Measurements from ENCODE around the gene ITFG1. TPM values are rescaled to one million over a fixed set of nuclear protein-coding genes. Genes with fewer than 3 reads are reported as not detected.
"Not testable (repeated sequence)": the region's sequence is repeated elsewhere in the genome, so short reads cannot be mapped to it uniquely, and the experiment has no call there.

ITFG1 gene
- total RNA-seq, 1 experiment from 2014 or later = 65.5 TPM

GRCh38 chr16:47477679-47478078, 16.8 kb upstream of the ITFG1 start:
- peaks cover 2% of the 10 kb centered on the region for H3K9me3 Mint-ChIP-seq (ENCODE audit: low read depth, unreplicated experiment)
- H3K36me3 Mint-ChIP-seq (ENCODE audit: insufficient read depth, unreplicated experiment) = no peaks in the 10 kb centered on the region
- intact Hi-C loops (cut with micrococcal nuclease; ENCODE audit: unreplicated experiment) = no loop called here
- no peaks in the 10 kb centered on the region for H3K27me3 Mint-ChIP-seq (ENCODE audit: unreplicated experiment)
- no peaks in the 10 kb centered on the region for H3K4me1 Mint-ChIP-seq (ENCODE audit: low read depth, unreplicated experiment)
- DNase-seq = no peak
- no TSS peak for BruUV-seq (replicated peaks)
- H3K27ac Mint-ChIP-seq (ENCODE audit: unreplicated experiment) = no peak overlapping the region
- CTCF ChIA-PET = no interaction called here
- H3K4me3 Mint-ChIP-seq (ENCODE audit: low read depth, unreplicated experiment) = no peak overlapping the region
- TF ChIP-seq CTCF (IDR thresholded peaks at IDR 0.05; ENCODE audit: unreplicated experiment) = no peak

- BruUV-seq (replicated peaks) = no TSS peak
- H3K9me3 Mint-ChIP-seq (ENCODE audit: low read depth, unreplicated experiment) = peaks cover 2% of the 10 kb centered on the region
These were observed 15.9 kb upstream of the ITFG1 start for GRCh38 chr16:47476654-47477345.

GRCh38 chr16:47475786-47476185, 14.9 kb upstream of the ITFG1 start:
- Mint-ChIP-seq H3K27ac (ENCODE audit: unreplicated experiment) (no peak overlapping the region), H3K4me3 (ENCODE audit: low read depth, unreplicated experiment) (no peak overlapping the region), H3K9me3 (ENCODE audit: low read depth, unreplicated experiment) (no peaks in the 10 kb centered on the region), H3K27me3 (ENCODE audit: unreplicated experiment) (no peaks in the 10 kb centered on the region), H3K4me1 (ENCODE audit: low read depth, unreplicated experiment) (no peaks in the 10 kb centered on the region), H3K36me3 (ENCODE audit: insufficient read depth, unreplicated experiment) (peaks cover 3% of the 10 kb centered on the region)
- no TSS peak for BruUV-seq (replicated peaks)
- CTCF ChIA-PET = interaction anchor here (0.6 to 1.6 kb wide), 2 partner anchors 14 to 691 kb away, joined by 3 to 4 read pairs; partner anchors contain the start of gene PHKB
- TF ChIP-seq CTCF (IDR thresholded peaks at IDR 0.05; ENCODE audit: unreplicated experiment) = no peak
- DNase-seq = no peak
- intact Hi-C loops (cut with micrococcal nuclease; ENCODE audit: unreplicated experiment) = no loop called here

More at GRCh38 chr16:47476654-47477345, 15.9 kb upstream of the ITFG1 start:
- H3K27ac Mint-ChIP-seq (ENCODE audit: unreplicated experiment) = no peak overlapping the region
- H3K4me1 Mint-ChIP-seq (ENCODE audit: low read depth, unreplicated experiment) = no peaks in the 10 kb centered on the region
- DNase-seq = no peak
- no peak overlapping the region for H3K4me3 Mint-ChIP-seq (ENCODE audit: low read depth, unreplicated experiment)
- H3K27me3 Mint-ChIP-seq (ENCODE audit: unreplicated experiment) = no peaks in the 10 kb centered on the region
- no peak for TF ChIP-seq CTCF (IDR thresholded peaks at IDR 0.05; ENCODE audit: unreplicated experiment)
- intact Hi-C loops (cut with micrococcal nuclease; ENCODE audit: unreplicated experiment) = no loop called here
- CTCF ChIA-PET = no interaction called here
- no peaks in the 10 kb centered on the region for H3K36me3 Mint-ChIP-seq (ENCODE audit: insufficient read depth, unreplicated experiment)

GRCh38 chr16:47473792-47474191, 12.9 kb upstream of the ITFG1 start:
- H3K9me3 Mint-ChIP-seq (ENCODE audit: low read depth, unreplicated experiment) = no peaks in the 10 kb centered on the region
- CTCF ChIA-PET = interaction anchor here (0.5 kb wide), 1 partner anchor 18 kb away, joined by 3 read pairs; no protein-coding TSS in a partner anchor
- intact Hi-C loops (cut with micrococcal nuclease; ENCODE audit: unreplicated experiment) = no loop called here
- H3K4me1 Mint-ChIP-seq (ENCODE audit: low read depth, unreplicated experiment) = no peaks in the 10 kb centered on the region
- no TSS peak for BruUV-seq (replicated peaks)
- no peak overlapping the region for H3K27ac Mint-ChIP-seq (ENCODE audit: unreplicated experiment)
- H3K36me3 Mint-ChIP-seq (ENCODE audit: insufficient read depth, unreplicated experiment) = peaks cover 4% of the 10 kb centered on the region
- H3K4me3 Mint-ChIP-seq (ENCODE audit: low read depth, unreplicated experiment) = no peak overlapping the region
- no peak for TF ChIP-seq CTCF (IDR thresholded peaks at IDR 0.05; ENCODE audit: unreplicated experiment)
- H3K27me3 Mint-ChIP-seq (ENCODE audit: unreplicated experiment) = no peaks in the 10 kb centered on the region
- DNase-seq = no peak

- intact Hi-C loops (cut with micrococcal nuclease; ENCODE audit: unreplicated experiment); DNase-seq; CTCF ChIA-PET: not testable (repeated sequence)
These were observed 12.1 kb upstream of the ITFG1 start for GRCh38 chr16:47473004-47473403.

More at GRCh38 chr16:47473004-47473403, 12.1 kb upstream of the ITFG1 start:
- not testable (repeated sequence) for H3K4me3 Mint-ChIP-seq (ENCODE audit: low read depth, unreplicated experiment); H3K36me3 Mint-ChIP-seq (ENCODE audit: insufficient read depth, unreplicated experiment); BruUV-seq (replicated peaks); H3K27ac Mint-ChIP-seq (ENCODE audit: unreplicated experiment); H3K27me3 Mint-ChIP-seq (ENCODE audit: unreplicated experiment); H3K9me3 Mint-ChIP-seq (ENCODE audit: low read depth, unreplicated experiment); H3K4me1 Mint-ChIP-seq (ENCODE audit: low read depth, unreplicated experiment)
